Stromal cell of bone marrow (primary cell): ENCODE measurements around the gene SNIP1.
"Not testable (repeated sequence)": the region's sequence is repeated elsewhere in the genome, so short reads cannot be mapped to it uniquely, and the experiment has no call there.

Experiments used
- DNase-seq: peaks from one replicate; pipeline ENCODE4 v3.0.0-alpha.2; 2012; ENCODE audit warnings: low read depth

Gene SNIP1, protein sequence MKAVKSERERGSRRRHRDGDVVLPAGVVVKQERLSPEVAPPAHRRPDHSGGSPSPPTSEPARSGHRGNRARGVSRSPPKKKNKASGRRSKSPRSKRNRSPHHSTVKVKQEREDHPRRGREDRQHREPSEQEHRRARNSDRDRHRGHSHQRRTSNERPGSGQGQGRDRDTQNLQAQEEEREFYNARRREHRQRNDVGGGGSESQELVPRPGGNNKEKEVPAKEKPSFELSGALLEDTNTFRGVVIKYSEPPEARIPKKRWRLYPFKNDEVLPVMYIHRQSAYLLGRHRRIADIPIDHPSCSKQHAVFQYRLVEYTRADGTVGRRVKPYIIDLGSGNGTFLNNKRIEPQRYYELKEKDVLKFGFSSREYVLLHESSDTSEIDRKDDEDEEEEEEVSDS

GRCh38 chr1:37553927-37554808 is at the start of gene SNIP1:
Gene SNIP1, minus strand, starts transcription at chr1:37554293. Its CDS starts 64 bp downstream, at chr1:37554229.
- DNase-seq, result peak; percentile 89

DNA sequence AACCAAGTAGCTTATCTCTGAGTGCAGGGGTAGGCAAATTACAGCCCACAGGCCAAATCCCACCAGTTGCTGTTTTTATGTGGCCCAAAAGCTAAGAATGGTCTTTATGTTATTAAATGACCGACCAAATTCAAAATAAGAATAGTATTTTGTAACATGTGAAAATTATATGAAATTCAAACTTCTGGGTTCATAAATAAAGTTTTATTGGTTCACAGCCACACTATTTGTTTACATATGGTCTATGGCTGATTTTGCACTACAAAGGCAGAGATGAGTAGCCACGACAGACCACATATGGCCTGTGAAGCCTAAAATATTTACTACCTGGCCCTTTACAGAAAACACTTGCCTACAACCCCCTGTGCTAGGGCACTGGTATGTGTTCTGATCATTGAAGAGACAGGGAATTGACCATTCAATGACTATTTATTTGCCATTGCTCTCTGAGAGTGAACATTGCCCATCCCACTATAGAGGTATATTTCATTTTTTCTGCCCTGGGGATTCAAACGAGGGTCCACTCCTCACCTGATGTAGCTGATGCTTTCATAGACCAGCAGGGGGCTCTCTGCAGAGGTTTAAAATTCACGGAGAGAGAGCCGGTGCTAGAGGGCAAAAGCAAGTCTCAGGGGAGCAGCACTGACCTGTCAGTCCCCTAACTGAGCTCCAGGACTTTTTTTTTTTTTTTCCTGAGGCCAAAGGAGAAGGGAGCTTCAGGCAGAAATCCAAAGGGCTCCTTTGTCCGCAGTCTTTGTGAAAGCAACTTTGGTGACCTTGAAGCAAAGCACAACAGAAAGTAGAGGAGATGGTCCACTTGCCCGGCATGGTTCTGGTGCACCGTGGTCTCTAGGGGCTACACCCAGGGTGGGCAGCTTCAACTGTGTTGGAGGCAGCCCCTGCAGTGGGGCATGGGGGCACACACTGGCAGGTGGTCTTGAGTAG is 48.9 kb upstream of the SNIP1 start:
- DNase-seq, result no peak

GRCh38 chr1:37601441-37601840 is 47.3 kb upstream of the SNIP1 start:
- no peak for DNase-seq

DNA sequence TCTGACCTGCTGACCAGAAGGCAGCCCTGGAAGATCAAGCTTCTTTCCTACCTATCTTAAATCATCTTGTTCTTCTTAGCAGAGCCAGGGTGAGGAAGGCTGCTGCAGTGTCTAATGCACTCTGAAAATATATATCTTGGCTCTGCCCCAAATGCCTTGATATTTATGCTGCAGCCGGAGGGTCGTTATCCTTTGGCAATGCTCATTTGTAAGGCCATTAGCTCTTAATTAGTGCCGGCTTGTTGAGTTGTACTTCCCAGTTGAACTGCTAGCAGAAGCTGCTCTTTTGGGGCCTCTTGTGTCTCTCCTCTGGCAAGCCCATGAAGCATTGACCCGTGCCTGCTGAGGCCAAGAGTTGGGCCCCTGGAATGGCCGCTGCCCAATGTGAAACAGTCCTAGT is 45.8 kb upstream of the SNIP1 start:
- DNase-seq, result no peak

DNA sequence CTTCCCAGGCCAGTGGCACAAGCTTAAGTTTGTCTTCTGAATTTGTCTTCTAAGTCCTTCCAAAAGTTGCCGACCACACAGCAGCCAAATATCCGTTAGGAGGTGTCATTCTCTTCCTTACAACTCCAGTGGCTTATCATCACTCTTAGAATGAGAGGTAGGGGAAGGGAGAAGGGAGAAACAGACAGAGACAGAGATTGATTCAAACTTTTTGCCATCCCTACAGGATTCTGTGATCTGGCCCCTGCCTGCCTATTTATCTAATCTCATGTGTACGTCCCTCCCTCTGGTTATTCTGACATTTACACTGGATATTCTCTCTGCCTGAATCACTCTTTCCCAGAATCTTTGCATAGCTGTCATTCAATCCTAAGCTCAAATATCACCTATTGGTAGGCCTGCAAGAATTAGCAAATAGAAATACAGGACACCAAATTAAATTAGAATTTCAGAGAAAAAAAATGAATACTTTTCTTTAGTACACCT is 42.1 kb upstream of the SNIP1 start:
- no peak for DNase-seq

DNA sequence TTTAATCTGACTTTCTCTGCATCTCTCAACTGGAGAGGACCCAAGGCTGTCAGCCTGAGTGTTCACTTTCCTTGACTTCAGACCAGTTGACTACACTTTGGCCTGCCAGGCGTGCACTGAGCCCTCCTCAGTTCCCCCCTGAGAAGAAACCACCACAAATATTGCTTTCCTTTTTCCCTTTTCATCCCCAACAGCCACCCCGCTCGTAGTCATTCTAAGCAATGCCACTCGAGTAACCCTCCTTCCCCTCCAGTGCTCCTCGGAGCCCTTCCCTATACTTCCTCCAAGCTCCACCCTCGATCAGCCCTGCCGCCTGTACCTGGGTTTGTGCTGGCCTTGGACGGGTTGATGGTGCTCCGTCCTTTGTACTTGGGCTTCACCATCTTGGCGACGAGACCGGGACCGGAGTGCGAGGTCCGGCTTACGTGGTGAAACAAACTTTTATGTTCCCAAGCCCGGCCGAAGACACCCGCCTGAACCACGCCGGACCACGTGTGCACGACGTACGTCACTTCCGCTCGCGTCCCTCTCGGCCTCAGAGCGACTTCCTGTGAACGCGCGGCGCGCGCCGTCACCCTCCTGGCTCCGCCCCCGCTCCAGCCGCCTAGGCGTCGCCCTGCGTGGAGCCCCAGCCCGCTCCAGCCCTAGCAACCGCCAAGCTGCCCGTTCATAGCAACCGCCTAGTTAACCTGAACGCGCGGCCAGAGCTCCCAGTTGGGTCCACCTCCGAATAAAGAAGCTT is 41.5 kb upstream of the SNIP1 start, which contains the start of gene GNL2:
Gene GNL2, minus strand, starts transcription at position 498 of the 742 bp plus-strand sequence. Its CDS starts 115 bp downstream, at position 383.
- DNase-seq, result peak; percentile 94

- no peak for DNase-seq
These were observed 39.6 kb upstream of the SNIP1 start for GRCh38 chr1:37593726-37594125.

- no peak for DNase-seq
These were observed 34.8 kb upstream of the SNIP1 start for GRCh38 chr1:37588939-37589338.

DNA sequence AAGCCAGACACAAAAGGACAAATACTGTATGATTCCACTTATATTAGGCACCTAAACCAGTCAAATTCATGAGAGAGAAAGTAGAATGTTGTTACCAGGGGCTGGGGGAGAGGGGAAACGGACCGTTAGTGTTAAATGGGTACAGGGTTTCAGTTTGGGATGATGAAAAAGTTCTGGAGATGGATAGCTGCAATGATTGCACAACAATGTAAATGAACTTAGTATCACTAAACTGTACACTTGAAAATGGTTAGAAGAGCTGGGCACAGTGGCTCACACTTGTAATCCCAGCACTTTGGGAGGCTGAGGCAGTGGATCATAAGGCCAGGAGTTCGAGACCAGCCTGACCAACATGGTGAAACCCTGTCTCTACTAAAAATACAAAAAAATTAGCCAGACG is 30.5 kb upstream of the SNIP1 start:
- DNase-seq, result not testable (repeated sequence)

DNA sequence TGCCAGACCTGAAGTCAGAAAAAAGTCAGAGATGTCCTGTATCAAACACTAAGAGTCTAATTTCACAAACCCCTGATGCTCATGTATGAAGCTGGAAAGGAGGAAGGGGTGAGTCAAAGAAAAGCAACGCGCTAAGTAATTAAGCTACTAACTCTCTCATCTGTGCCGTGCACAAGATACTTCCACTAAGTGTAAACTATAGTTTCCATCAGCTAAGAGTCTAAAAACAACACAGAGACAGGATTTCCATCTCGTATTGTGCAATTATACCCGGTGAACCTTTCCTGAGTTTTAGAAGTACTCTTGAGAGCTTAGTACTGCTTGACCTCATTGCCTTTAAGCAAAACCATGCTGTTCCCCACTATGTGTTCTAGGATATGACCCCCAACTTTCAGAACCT is 21.6 kb upstream of the SNIP1 start:
- no peak for DNase-seq

- DNase-seq, result peak; percentile 51
These were observed 20.9 kb upstream of the SNIP1 start for GRCh38 chr1:37574834-37575480.

GRCh38 chr1:37570528-37571334 is 16.6 kb upstream of the SNIP1 start:
- DNase-seq, result no peak

- DNase-seq, result no peak
These were observed 12.9 kb upstream of the SNIP1 start for GRCh38 chr1:37567023-37567422.

GRCh38 chr1:37564892-37565291 is 10.8 kb upstream of the SNIP1 start:
- no peak for DNase-seq

DNA sequence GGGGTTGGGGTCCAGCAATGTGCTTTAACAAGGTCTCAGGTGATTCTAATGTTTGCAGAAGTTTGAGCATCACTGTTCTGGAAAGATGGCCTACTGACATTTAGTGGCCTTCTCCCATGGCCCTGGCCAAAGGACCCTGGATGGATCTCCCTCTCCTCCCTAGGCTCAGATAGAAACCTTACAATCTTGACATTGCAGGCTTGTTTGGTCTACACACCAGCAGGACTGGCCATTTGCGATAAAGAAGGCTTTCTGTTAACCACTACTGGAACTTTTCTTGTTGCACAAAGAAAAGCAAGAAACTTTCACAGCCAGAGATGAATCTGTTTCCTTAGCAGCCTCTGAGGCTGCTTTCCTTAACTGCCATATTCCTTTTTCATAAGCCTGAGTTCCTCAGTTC is 8.9 kb upstream of the SNIP1 start:
- no peak for DNase-seq

GRCh38 chr1:37561133-37562132 is 7.3 kb upstream of the SNIP1 start:
- no peak for DNase-seq

DNA sequence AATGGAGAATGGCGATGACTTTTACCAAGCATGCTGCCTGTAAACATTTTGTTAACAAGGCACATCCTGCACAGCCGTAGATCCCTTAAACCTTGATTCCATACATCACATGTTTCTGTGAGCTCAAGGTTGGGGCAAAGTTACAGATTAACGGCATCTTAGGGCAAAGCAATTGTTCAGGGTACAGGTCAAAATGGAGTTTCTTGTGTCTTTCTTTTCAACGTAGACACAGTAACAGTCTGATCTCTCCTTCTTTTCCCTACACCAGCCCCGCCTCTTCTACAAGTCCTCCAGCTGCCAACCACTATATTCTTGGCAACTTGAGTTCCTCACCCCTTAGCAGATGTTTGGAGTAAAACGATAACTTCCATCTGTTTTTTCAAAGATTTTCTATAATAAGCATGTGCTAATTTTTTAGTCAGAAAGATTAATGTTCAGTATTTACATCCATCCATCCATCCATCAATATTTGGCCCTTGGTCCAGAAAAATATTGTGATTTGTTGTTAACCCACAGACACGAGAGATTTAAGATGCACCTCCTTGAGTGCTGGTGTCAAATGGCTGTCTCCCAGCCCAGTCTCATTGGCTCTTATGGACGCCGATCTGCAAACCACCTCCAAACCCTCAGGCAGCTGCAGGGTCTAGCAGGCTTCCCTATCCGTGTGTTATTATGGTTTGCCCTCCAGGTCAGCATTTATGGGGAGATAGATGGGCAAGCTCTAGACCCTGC is 6.5 kb upstream of the SNIP1 start:
- no peak for DNase-seq

DNA sequence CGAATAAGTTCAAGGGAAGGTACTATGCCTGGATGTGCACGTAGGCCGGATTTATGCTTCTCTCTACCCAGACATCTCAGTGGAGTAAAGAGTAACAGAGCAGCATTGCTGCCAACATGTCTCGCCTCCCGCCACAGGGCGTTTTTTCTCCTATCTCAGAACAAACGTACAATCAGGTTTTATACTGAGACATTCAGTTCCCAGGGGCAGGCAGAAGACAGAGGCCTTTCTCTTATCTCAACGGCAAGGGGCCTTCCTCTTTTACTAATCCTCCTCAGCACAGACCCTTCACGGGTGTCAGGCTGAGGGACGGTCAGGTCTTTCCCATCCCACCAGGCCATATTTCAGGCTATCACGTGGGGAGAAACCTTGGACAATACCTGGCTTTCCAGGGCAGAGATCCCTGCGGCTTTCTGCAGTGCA is 5.9 kb upstream of the SNIP1 start:
- not testable (repeated sequence) for DNase-seq
